CD4-positive, alpha-beta T cell treated with Interferon alpha-2 for 1 hour (primary cell): ENCODE measurements around the gene LRFN3.
"Not testable (repeated sequence)": the region's sequence is repeated elsewhere in the genome, so short reads cannot be mapped to it uniquely, and the experiment has no call there.

Source experiments
- DNase-seq, 2 donors: peaks; one replicate each; pipeline ENCODE4 v3.0.0-alpha.2; 2020 to 2022

The LRFN3 gene

GRCh38 chr19:35940078-35940775 lies 4.1 kb downstream of the LRFN3 start:
- DNase-seq = no peak

- DNase-seq = no peak
These were observed 4.7 kb downstream of the LRFN3 start for GRCh38 chr19:35940839-35941238.

DNA sequence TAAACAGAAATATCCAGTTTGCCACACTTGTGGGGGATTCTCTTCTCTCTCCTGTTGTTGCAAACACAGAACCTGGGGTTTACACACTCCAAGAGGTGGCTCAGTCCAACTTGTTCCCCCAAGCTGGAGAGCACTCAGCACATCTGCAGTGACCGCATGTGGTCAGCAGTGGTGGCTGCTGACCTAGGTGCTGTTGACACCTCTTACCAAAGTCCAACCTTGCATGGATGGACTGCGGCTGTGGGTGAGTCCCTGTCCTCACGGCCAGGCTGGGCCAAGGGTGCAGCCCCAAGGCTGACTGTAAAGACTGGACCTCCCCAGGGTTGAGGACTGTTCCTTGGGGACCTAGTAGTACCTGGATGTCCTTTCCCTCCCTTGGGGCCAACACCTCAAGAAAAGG lies 6.1 kb downstream of the LRFN3 start:
- DNase-seq = no peak

- no peak for DNase-seq
These were observed 7.4 kb downstream of the LRFN3 start for GRCh38 chr19:35943321-35944301.

DNA sequence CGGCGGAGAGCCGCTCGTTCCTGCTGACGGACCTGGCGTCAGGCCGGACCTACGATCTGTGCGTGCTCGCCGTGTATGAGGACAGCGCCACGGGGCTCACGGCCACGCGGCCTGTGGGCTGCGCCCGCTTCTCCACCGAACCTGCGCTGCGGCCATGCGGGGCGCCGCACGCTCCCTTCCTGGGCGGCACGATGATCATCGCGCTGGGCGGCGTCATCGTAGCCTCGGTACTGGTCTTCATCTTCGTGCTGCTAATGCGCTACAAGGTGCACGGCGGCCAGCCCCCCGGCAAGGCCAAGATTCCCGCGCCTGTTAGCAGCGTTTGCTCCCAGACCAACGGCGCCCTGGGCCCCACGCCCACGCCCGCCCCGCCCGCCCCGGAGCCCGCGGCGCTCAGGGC lies 8.4 kb downstream of the LRFN3 start:
- no peak for DNase-seq

GRCh38 chr19:35945121-35945790 lies 9.1 kb downstream of the LRFN3 start:
- DNase-seq = no peak

GRCh38 chr19:35946203-35946602 lies 10.0 kb downstream of the LRFN3 start:
- DNase-seq = no peak

DNA sequence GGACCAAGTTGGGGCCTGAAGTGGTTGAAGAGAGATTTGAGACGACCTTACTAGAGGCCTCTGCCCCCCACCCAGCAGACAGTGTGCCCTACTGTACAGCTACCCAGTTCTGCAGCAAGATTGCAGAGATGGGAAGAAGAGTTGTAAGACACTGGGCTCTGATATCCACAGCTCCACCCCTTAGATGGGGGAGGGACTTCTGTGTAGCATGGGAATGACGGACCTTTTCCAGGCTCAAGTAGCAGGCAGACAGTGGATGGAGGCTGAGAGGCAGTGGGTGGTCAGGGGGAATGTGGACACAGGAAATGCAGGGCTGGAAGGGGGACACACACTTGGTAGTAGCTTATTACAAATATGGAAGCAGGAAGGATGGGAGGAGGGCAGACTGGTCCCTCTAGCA lies 13.0 kb downstream of the LRFN3 start:
- DNase-seq = no peak

DNA sequence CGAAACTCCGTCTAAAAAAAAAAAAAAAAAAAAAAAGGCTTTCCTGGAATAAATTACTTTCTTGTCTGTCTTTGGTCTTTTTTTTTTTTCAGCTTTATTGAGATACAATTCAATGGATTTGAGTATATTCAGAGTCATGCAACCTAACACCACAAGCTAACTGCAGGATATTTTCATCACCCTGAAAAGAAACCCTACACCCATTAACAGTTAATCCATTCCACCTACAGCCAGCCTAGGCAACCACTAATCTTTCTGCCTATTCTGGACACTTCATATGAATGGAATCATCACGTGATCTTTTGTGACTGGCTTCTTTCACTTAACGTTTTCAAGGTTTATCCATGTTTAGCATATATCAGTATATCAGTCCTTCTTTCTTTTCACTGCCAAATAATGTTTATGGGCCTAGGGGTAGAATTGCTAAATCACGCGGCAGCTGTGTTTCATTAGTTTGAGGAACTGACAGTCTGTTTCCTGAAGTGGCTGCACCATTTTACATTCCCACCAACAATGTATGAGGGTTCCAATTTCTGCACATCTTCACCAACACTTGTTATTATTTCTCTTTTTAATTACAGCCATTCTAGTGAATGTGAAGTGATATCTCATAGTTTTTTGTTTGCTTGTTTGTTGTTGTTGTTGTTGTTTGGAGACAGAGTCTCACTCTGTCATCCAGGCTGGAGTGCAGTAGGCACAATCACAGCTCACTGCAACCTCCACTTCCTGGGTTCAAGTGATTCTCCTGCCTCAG lies 19.9 kb downstream of the LRFN3 start:
- DNase-seq = no peak

- DNase-seq = not testable (repeated sequence)
These were observed 21.2 kb downstream of the LRFN3 start for GRCh38 chr19:35957411-35957810.

GRCh38 chr19:35958660-35959039 lies 22.5 kb downstream of the LRFN3 start:
- DNase-seq = no peak

DNA sequence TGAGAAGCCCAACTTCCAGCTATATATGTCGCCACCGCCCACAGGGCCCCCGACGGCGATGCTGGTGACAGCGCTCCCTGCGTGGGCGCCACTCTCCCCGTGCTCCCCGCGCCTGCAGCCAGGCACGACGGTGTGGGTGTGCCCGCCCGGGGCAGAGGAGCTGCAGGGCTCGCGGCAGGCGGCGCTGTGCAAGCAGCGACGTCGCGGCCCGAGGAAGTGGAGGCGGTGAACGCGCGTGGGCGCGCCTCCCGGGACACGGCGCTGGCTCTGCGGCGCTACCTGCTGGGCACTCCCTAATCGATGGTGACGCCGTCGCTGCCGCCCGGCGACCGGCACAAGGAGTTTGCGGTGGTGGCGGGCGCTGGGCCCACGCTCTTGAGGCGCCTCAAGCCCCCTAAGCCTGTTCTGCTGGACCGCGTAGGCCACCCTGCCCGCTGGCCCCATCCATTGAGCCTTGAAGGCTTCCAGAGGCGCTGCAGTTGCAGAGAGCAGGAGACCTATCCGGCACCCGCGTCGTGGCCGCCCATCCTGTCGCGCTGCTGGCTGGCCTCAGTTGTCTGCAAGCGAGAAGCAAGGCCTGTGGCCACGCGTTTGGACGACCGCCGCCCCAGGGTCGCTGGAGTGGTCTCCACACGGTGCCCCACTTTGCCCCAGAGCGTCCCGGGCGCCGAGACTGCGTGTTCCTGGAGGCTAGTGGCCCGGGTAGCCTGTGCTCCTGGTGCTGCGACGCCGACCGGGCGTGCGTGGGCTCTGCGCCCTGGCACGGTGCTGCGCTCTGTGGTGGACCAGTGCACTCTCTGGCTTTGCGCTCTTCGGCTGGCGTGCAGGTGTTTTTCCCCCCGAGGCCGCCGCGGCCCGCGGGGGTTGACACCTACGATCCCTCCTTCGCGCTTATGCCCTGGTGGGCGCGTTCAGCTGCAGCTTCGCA lies 23.1 kb downstream of the LRFN3 start:
- DNase-seq = peak; percentile 78 to 88

DNA sequence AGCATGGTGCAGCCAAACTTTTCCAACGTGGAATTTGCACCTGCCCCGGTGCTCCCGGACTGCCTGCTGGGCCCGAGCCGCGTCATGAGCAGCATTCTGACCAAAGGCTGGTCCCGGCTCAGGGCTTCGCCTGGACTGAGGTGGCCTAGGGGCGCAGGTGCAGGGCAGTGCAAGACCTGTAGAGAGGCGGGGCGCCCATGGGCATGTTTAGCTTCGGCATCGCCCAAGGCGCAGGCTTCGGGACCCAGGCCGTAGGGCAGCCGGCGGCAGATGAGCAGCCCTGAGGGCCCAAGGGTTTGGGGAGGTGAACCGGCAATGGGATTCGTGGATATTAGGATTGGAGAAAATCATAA lies 23.8 kb downstream of the LRFN3 start:
- DNase-seq = no peak

GRCh38 chr19:35960432-35960972 lies 24.3 kb downstream of the LRFN3 start:
- no peak for DNase-seq

DNA sequence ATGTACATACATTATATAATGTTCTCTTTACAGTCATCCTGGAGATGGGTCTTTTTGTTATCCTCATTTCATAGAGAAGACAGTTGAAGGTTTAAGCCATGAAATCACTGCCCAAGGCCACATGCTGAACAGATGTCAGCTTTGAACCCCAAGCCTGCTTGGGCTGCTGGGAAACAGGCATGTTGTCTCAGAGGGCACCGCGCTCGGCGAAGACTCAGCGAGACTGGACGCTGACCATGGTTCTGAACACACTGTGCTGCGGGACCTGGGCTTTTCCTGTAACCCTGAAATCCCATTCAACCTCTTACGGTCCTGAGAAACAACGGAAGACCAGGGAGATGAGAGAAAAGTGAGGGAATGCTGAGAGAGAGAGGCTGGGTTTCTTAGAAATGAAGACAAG lies 27.3 kb downstream of the LRFN3 start:
- peak in 1 of 2 donors; percentile 40 for DNase-seq

GRCh38 chr19:35966771-35967170 lies 30.6 kb downstream of the LRFN3 start:
- no peak for DNase-seq

- DNase-seq = no peak
These were observed 37.3 kb downstream of the LRFN3 start for GRCh38 chr19:35973487-35973886.

GRCh38 chr19:35975608-35976214 lies 39.5 kb downstream of the LRFN3 start:
- DNase-seq = no peak

GRCh38 chr19:35977446-35978222 lies 41.5 kb downstream of the LRFN3 start:
- DNase-seq = peak in 1 of 2 donors; percentile 21

DNA sequence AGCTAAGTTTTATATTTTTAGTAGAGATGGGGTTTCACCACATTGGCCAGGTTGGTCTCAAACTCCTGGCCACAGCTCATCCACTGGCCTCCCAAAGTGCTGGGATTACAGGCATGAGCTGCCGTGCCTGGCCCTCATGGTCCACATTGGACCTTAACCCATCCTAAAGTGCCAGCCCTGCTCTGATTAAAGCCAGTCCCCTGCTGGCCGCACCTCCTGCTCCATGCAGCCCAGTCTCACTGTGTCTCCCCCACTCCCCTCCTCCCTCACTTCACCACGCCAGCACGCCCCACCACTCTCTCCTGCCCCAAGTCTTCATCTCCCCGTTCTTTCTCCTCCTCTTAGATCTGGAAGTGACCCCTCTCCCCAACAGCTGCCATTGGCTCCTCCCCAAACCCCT lies 42.1 kb downstream of the LRFN3 start:
- no peak for DNase-seq
